ENCODE data around the gene ABTB2. TPM values are rescaled to one million over a fixed set of nuclear protein-coding genes. Genes with fewer than 3 reads are reported as not detected.
"Not testable (repeated sequence)": the region's sequence is repeated elsewhere in the genome, so short reads cannot be mapped to it uniquely, and the experiment has no call there.

ABTB2 gene
- total RNA-seq, 6 experiments from 2014 or later, result 6.0 to 14.9 (median 10.0) TPM

- Histone ChIP-seq H3K9me3 (no peaks in the 10 kb centered on the region), H3K4me3 (no peak overlapping the region), H3K4me1 (peaks cover 0 to 13% (median 0%) of the 10 kb centered on the region in 4 donors), H3K27me3 (no peaks in the 10 kb centered on the region), H3K36me3 (no peaks in the 10 kb centered on the region), H3K27ac (no peak overlapping the region)
- ATAC-seq, result no peak
- intact Hi-C loops (cut with DNase I), result no loop called here
- no peak for DNase-seq
- TF ChIP-seq POLR2A (IDR thresholded peaks at IDR 0.05) (no peak), CTCF (IDR thresholded peaks at IDR 0.05) (no peak)
Measured at GRCh38 chr11:34222030-34222429, 135.8 kb downstream of the ABTB2 start.

GRCh38 chr11:34219941-34220370, 137.9 kb downstream of the ABTB2 start:
- Histone ChIP-seq H3K4me1 (peaks cover 0 to 16% (median 0%) of the 10 kb centered on the region in 4 donors), H3K27me3 (no peaks in the 10 kb centered on the region), H3K9me3 (no peaks in the 10 kb centered on the region), H3K4me3 (no peak overlapping the region), H3K27ac (no peak overlapping the region), H3K36me3 (no peaks in the 10 kb centered on the region)
- ATAC-seq (no peak), DNase-seq (no peak)
- intact Hi-C loops (cut with DNase I), result no loop called here
- no peak for TF ChIP-seq POLR2A (IDR thresholded peaks at IDR 0.05)
- TF ChIP-seq CTCF (IDR thresholded peaks at IDR 0.05), result no peak
- 80% methylated on average over 5 of the region's 5 CpGs for WGBS (ENCODE audit: insufficient coverage, low coverage, low lambda C conversion rate, missing lambda C conversion rate)

GRCh38 chr11:34219279-34219678, 138.5 kb downstream of the ABTB2 start:
- ATAC-seq, result no peak
- H3K9me3 ChIP-seq, result no peaks in the 10 kb centered on the region
- WGBS (ENCODE audit: insufficient coverage, low coverage, low lambda C conversion rate, missing lambda C conversion rate), result 63% methylated on average over 1 of the region's 1 CpG
- peak overlapping the region in 1 of 3 donors; percentile 41 for H3K27ac ChIP-seq
- DNase-seq, result no peak
- no peak overlapping the region for H3K4me3 ChIP-seq
- TF ChIP-seq POLR2A (IDR thresholded peaks at IDR 0.05), result no peak
- TF ChIP-seq CTCF (IDR thresholded peaks at IDR 0.05), result no peak
- peaks cover 0 to 22% (median 0%) of the 10 kb centered on the region in 4 donors for H3K4me1 ChIP-seq
- no peaks in the 10 kb centered on the region for H3K36me3 ChIP-seq
- no peaks in the 10 kb centered on the region for H3K27me3 ChIP-seq
- intact Hi-C loops (cut with DNase I), result no loop called here

GRCh38 chr11:34218756-34219155, 139.1 kb downstream of the ABTB2 start:
- Histone ChIP-seq H3K4me1 (peaks cover 0 to 25% (median 0%) of the 10 kb centered on the region in 4 donors), H3K27ac (peak overlapping the region in 1 of 3 donors; percentile 41)
- 33% methylated on average over 1 of the region's 2 CpGs for WGBS (ENCODE audit: insufficient coverage, low coverage, low lambda C conversion rate, missing lambda C conversion rate)
- H3K36me3 ChIP-seq; DNase-seq; H3K27me3 ChIP-seq; H3K9me3 ChIP-seq; H3K4me3 ChIP-seq; intact Hi-C loops (cut with DNase I): not testable (repeated sequence)
- peak; percentile 66 to 77 (median 68) for ATAC-seq

- H3K27me3 ChIP-seq, result no peaks in the 10 kb centered on the region
- ATAC-seq, result no peak
- no peaks in the 10 kb centered on the region for H3K36me3 ChIP-seq
- no peak overlapping the region for H3K4me3 ChIP-seq
- H3K27ac ChIP-seq, result no peak overlapping the region
- peaks cover 0 to 30% (median 3%) of the 10 kb centered on the region in 4 donors for H3K4me1 ChIP-seq
- TF ChIP-seq CTCF (IDR thresholded peaks at IDR 0.05) (no peak), POLR2A (IDR thresholded peaks at IDR 0.05) (no peak)
- no peak for DNase-seq
- intact Hi-C loops (cut with DNase I), result no loop called here
- no peaks in the 10 kb centered on the region for H3K9me3 ChIP-seq
Measured at GRCh38 chr11:34218067-34218466, 139.7 kb downstream of the ABTB2 start.

All from right lobe of liver (tissue), 6 donors.